ENCODE results near the gene ZDHHC17.

The ZDHHC17 gene

GRCh38 chr12:76847260-76847659 lies 83.3 kb downstream of the ZDHHC17 start:
- no peak for DNase-seq

- DNase-seq: no peak
Observed at GRCh38 chr12:76848132-76848531, 84.2 kb downstream of the ZDHHC17 start.

- DNase-seq: no peak
Observed at GRCh38 chr12:76852106-76852505, 88.2 kb downstream of the ZDHHC17 start.

GRCh38 chr12:76855271-76855670 lies 91.4 kb downstream of the ZDHHC17 start:
- no peak for DNase-seq

- DNase-seq: no peak
Observed at GRCh38 chr12:76856018-76856644, 92.2 kb downstream of the ZDHHC17 start.

- DNase-seq: no peak
Observed at GRCh38 chr12:76859611-76860010, 95.7 kb downstream of the ZDHHC17 start.

- DNase-seq: no peak
Observed at GRCh38 chr12:76860256-76860655, 96.3 kb downstream of the ZDHHC17 start.

GRCh38 chr12:76863005-76863670 lies 99.2 kb downstream of the ZDHHC17 start:
- DNase-seq: no peak

- no peak for DNase-seq
Observed at GRCh38 chr12:76863837-76864236, 99.9 kb downstream of the ZDHHC17 start.

GRCh38 chr12:76864791-76865400 lies 101.0 kb downstream of the ZDHHC17 start:
- no peak for DNase-seq

GRCh38 chr12:76866151-76866567 lies 102.2 kb downstream of the ZDHHC17 start:
- no peak for DNase-seq

GRCh38 chr12:76866726-76867125 lies 102.8 kb downstream of the ZDHHC17 start:
- DNase-seq: peak; percentile 22

- no peak for DNase-seq
Observed at GRCh38 chr12:76871082-76871481, 107.2 kb downstream of the ZDHHC17 start.

GRCh38 chr12:76871742-76872141 lies 107.8 kb downstream of the ZDHHC17 start:
- no peak for DNase-seq

- DNase-seq: no peak
Observed at GRCh38 chr12:76872415-76872814, 108.5 kb downstream of the ZDHHC17 start.

- no peak for DNase-seq
Observed at GRCh38 chr12:76874027-76874426, 110.1 kb downstream of the ZDHHC17 start.

- no peak for DNase-seq
Observed at GRCh38 chr12:76874491-76875190, 110.7 kb downstream of the ZDHHC17 start.

- DNase-seq: no peak
Observed at GRCh38 chr12:76876696-76877229, 112.8 kb downstream of the ZDHHC17 start.

GRCh38 chr12:76878099-76878898 lies 114.4 kb downstream of the ZDHHC17 start:
- peak; percentile 23 for DNase-seq

GRCh38 chr12:76878899-76879709 lies 115.2 kb downstream of the ZDHHC17 start, which contains the start of gene CSRP2:
Gene CSRP2, minus strand, starts transcription at chr12:76879019. Its CDS starts 12,759 bp downstream, at chr12:76866260.
- peak; percentile 78 for DNase-seq

- DNase-seq: no peak
Observed at GRCh38 chr12:76879710-76880518, 116.0 kb downstream of the ZDHHC17 start.
